ENCODE data around the gene VAV2. TPM values are rescaled to one million over a fixed set of nuclear protein-coding genes. Genes with fewer than 3 reads are reported as not detected.

The VAV2 gene
- total and polyA plus RNA-seq, 8 donors: 25.3 to 44.1 (median 35.5) TPM

GRCh38 chr9:134010310-134011173 lies 18.4 kb upstream of the VAV2 start:
- Histone ChIP-seq H3K27me3 (peaks cover 0 to 13% of the 10 kb centered on the region in 2 donors), H3K27ac (no peak overlapping the region), H3K36me3 (no peaks in the 10 kb centered on the region), H3K4me1 (no peaks in the 10 kb centered on the region), H3K9me3 (peaks cover 0 to 7% of the 10 kb centered on the region in 2 donors), H3K4me3 (no peak overlapping the region)
- DNase-seq (no peak), ATAC-seq (no peak)
- TF ChIP-seq CTCF (IDR thresholded peaks at IDR 0.05): no peak
- intact Hi-C loops (cut with DNase I): no loop called here

- H3K36me3 ChIP-seq: no peaks in the 10 kb centered on the region
- intact Hi-C loops (cut with DNase I): no loop called here
- TF ChIP-seq CTCF (IDR thresholded peaks at IDR 0.05): no peak
These were observed 15.4 kb upstream of the VAV2 start for GRCh38 chr9:134007571-134007970.

GRCh38 chr9:134007150-134007549 lies 15.0 kb upstream of the VAV2 start:
- DNase-seq: no peak
- intact Hi-C loops (cut with DNase I): no loop called here
- no peak for TF ChIP-seq CTCF (IDR thresholded peaks at IDR 0.05)

More at GRCh38 chr9:134007571-134007970, 15.4 kb upstream of the VAV2 start:
- no peak for DNase-seq
- Histone ChIP-seq H3K4me1 (no peaks in the 10 kb centered on the region), H3K27ac (no peak overlapping the region), H3K9me3 (no peaks in the 10 kb centered on the region), H3K27me3 (peaks cover 0 to 13% of the 10 kb centered on the region in 2 donors), H3K4me3 (no peak overlapping the region)
- no peak for ATAC-seq

GRCh38 chr9:134005381-134005780 lies 13.3 kb upstream of the VAV2 start:
- intact Hi-C loops (cut with DNase I): no loop called here
- Histone ChIP-seq H3K4me1 (no peaks in the 10 kb centered on the region), H3K9me3 (no peaks in the 10 kb centered on the region), H3K27ac (no peak overlapping the region), H3K36me3 (no peaks in the 10 kb centered on the region), H3K4me3 (no peak overlapping the region), H3K27me3 (peaks cover 0 to 13% of the 10 kb centered on the region in 2 donors)
- no peak for TF ChIP-seq CTCF (IDR thresholded peaks at IDR 0.05)
- ATAC-seq (no peak), DNase-seq (no peak)

More at GRCh38 chr9:134007150-134007549, 15.0 kb upstream of the VAV2 start:
- no peak for ATAC-seq
- Histone ChIP-seq H3K27me3 (peaks cover 0 to 13% of the 10 kb centered on the region in 2 donors), H3K36me3 (no peaks in the 10 kb centered on the region), H3K4me3 (no peak overlapping the region), H3K4me1 (no peaks in the 10 kb centered on the region), H3K9me3 (no peaks in the 10 kb centered on the region), H3K27ac (no peak overlapping the region)

- DNase-seq: no peak
- TF ChIP-seq CTCF (IDR thresholded peaks at IDR 0.05): no peak
- Histone ChIP-seq H3K4me3 (no peak overlapping the region), H3K27me3 (peaks cover 0 to 13% of the 10 kb centered on the region in 2 donors), H3K9me3 (no peaks in the 10 kb centered on the region), H3K27ac (no peak overlapping the region), H3K36me3 (no peaks in the 10 kb centered on the region), H3K4me1 (no peaks in the 10 kb centered on the region)
- ATAC-seq: no peak
- intact Hi-C loops (cut with DNase I): no loop called here
These were observed 12.8 kb upstream of the VAV2 start for GRCh38 chr9:134004881-134005280.

Measured in left lung (tissue), 10 donors.